HG02943 (cell line): Measurements from ENCODE around the gene GNRH2.
"Not testable (repeated sequence)": the region's sequence is repeated elsewhere in the genome, so short reads cannot be mapped to it uniquely, and the experiment has no call there.

Experiments
- ATAC-seq: cut with Tn5 transposase; IDR thresholded peaks from one replicate; pipeline ENCODE4 v1.9.1; 2021; ENCODE audit warnings: mild to moderate bottlenecking, low read depth, moderate library complexity; ENCODE audit not compliant: unreplicated experiment

GNRH2 gene

GRCh38 chr20:3072530-3073250, 29.3 kb downstream of the GNRH2 start:
- ATAC-seq = no peak

- not testable (repeated sequence) for ATAC-seq
These were observed 29.8 kb downstream of the GNRH2 start for GRCh38 chr20:3073251-3073643.

- ATAC-seq = no peak
These were observed 31.4 kb downstream of the GNRH2 start for GRCh38 chr20:3074812-3075211.

- not testable (repeated sequence) for ATAC-seq
These were observed 31.9 kb downstream of the GNRH2 start for GRCh38 chr20:3075315-3075714.

GRCh38 chr20:3077618-3078134, 34.3 kb downstream of the GNRH2 start:
- no peak for ATAC-seq

GRCh38 chr20:3080939-3081388, 37.5 kb downstream of the GNRH2 start:
- no peak for ATAC-seq

- no peak for ATAC-seq
These were observed 38.2 kb downstream of the GNRH2 start for GRCh38 chr20:3081641-3082040.

- ATAC-seq = no peak
These were observed 39.0 kb downstream of the GNRH2 start for GRCh38 chr20:3082306-3082951.

GRCh38 chr20:3082955-3083952, 39.8 kb downstream of the GNRH2 start:
- ATAC-seq = no peak

GRCh38 chr20:3084283-3084985, 41.0 kb downstream of the GNRH2 start, which contains the start of gene AVP:
Gene AVP, minus strand, starts transcription at chr20:3084724. Its CDS starts 50 bp downstream, at chr20:3084674.
- no peak for ATAC-seq

GRCh38 chr20:3084986-3085360, 41.6 kb downstream of the GNRH2 start:
- ATAC-seq = no peak

- ATAC-seq = no peak
These were observed 42.2 kb downstream of the GNRH2 start for GRCh38 chr20:3085571-3086072.

- no peak for ATAC-seq
These were observed 44.6 kb downstream of the GNRH2 start for GRCh38 chr20:3088031-3088430.

- no peak for ATAC-seq
These were observed 47.1 kb downstream of the GNRH2 start for GRCh38 chr20:3090565-3090964.

GRCh38 chr20:3092611-3093379, 49.4 kb downstream of the GNRH2 start:
- ATAC-seq = no peak

GRCh38 chr20:3093861-3094361, 50.5 kb downstream of the GNRH2 start:
- ATAC-seq = no peak

GRCh38 chr20:3094848-3095629, 51.6 kb downstream of the GNRH2 start:
- no peak for ATAC-seq
